Esophagus squamous epithelium (tissue), 4 donors: ENCODE measurements around the gene PDE6B.

Experiments used
- POLR2A ChIP-seq, 4 donors: fragments of 450-650 bp; IDR thresholded peaks; one replicate each; pipeline ENCODE4 v1.6.1; 2017; ENCODE audit warnings: antibody characterized with exemption in 4 of 4, mild to moderate bottlenecking in 4 of 4, moderate library complexity in 3 of 4
- TF ChIP-seq, protein P1 (sequence below), 6 experiments: fragments of 450-650 bp in 4 of 6; fragments of 200-600 bp in 2 of 6; sonication (generic) in 2 of 6; IDR thresholded peaks; one replicate each; pipeline ENCODE4 v1.5.1; 2016 to 2019; ENCODE audit warnings: antibody characterized with exemption in 6 of 6, mild to moderate bottlenecking in 4 of 6, moderate library complexity in 4 of 6

DNA sequence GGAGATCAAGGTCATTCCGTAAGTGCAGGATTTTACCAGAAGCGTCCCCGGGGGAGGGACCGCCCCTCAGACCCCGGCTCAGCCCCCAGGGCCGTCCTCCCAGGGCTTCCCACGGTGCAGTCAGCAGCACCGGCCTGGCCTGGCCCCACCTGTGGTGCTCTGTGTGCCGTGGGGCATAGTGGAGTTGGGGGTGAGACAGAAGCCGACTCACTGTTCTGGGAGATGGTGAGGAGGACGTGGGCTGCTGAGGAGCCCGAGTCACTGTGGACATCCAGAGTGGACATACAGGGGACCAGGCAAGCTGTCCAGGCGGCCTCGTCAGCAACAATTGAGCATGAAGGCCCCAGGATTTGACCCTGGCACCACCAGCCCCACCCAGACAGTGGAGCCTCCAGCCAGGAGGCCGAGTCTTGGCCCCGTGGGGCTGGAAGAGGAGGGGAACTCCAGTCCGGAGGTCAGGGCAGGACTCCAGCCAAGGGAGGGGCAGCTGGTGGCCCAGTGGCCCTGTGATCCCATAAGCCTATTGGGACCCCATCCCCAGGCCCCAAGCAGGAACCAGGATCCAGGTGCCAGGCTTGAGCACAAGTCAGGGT is 29.6 kb downstream of the PDE6B start:
- TF ChIP-seq, protein P1, sequence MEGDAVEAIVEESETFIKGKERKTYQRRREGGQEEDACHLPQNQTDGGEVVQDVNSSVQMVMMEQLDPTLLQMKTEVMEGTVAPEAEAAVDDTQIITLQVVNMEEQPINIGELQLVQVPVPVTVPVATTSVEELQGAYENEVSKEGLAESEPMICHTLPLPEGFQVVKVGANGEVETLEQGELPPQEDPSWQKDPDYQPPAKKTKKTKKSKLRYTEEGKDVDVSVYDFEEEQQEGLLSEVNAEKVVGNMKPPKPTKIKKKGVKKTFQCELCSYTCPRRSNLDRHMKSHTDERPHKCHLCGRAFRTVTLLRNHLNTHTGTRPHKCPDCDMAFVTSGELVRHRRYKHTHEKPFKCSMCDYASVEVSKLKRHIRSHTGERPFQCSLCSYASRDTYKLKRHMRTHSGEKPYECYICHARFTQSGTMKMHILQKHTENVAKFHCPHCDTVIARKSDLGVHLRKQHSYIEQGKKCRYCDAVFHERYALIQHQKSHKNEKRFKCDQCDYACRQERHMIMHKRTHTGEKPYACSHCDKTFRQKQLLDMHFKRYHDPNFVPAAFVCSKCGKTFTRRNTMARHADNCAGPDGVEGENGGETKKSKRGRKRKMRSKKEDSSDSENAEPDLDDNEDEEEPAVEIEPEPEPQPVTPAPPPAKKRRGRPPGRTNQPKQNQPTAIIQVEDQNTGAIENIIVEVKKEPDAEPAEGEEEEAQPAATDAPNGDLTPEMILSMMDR (IDR thresholded peaks at IDR 0.05), result no peak
- no peak for TF ChIP-seq POLR2A (IDR thresholded peaks at IDR 0.05)
